ENCODE data around the gene ZNF844. TPM values are rescaled to one million over a fixed set of nuclear protein-coding genes. Genes with fewer than 3 reads are reported as not detected.
"Not testable (repeated sequence)": the region's sequence is repeated elsewhere in the genome, so short reads cannot be mapped to it uniquely, and the experiment has no call there.

ZNF844 gene
- total RNA-seq, 1 donor from 2014 or later: 20.7 TPM

- peak; percentile 90 for DNase-seq (ENCODE audit: extremely low spot score, unreplicated experiment)
- H3K36me3 Mint-ChIP-seq: peaks cover 11% of the 10 kb centered on the region
- peaks cover 12% of the 10 kb centered on the region for H3K4me1 Mint-ChIP-seq (ENCODE audit: unreplicated experiment)
- peak; percentile 55 for TF ChIP-seq CTCF (conservative IDR thresholded peaks at IDR 0.05)
- peaks cover 7% of the 10 kb centered on the region for H3K27me3 Mint-ChIP-seq
- peak within 1 kb of the TSS; percentile 95 for H3K4me3 Mint-ChIP-seq
- peak within 1 kb of the TSS; percentile 70 for H3K27ac Mint-ChIP-seq
- peaks cover 10% of the 10 kb centered on the region for H3K9me3 Mint-ChIP-seq
Observed at GRCh38 chr19:12052497-12053169, 11.9 kb upstream of the ZNF844 start, which contains the start of gene ZNF878. ZNF878 (minus strand) TSS chr19:12052961; CDS start chr19:12052801, 160 bp downstream.

DNA sequence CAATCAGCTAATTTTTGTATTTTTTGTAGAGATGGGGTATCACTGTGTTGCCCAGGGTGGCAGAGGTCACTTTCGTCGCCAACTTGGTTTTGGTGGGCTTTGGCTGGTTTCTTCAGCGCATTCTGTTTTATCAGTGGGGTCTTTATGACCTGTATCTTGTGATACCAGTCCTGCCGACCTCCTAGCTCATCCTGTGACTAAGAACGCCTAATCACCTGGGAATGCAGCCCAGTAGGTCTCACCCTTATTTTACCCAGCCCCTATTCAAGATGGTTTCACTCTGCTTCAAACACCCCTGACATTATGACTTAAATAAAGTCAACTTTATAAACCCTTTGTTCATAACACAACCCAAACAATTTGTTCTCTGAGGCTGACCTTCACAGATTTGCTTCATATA lies 8.7 kb upstream of the ZNF844 start:
- Mint-ChIP-seq H3K9me3 (peaks cover 7% of the 10 kb centered on the region), H3K4me1 (ENCODE audit: unreplicated experiment) (peaks cover 16% of the 10 kb centered on the region), H3K27me3 (peaks cover 7% of the 10 kb centered on the region), H3K4me3 (peak overlapping the region; percentile 20), H3K36me3 (peaks cover 5% of the 10 kb centered on the region), H3K27ac (peak overlapping the region; percentile 70)
- no peak for DNase-seq (ENCODE audit: extremely low spot score, unreplicated experiment)
- no peak for TF ChIP-seq CTCF (conservative IDR thresholded peaks at IDR 0.05)

GRCh38 chr19:12075538-12076139 lies 11.1 kb downstream of the ZNF844 start:
- Mint-ChIP-seq H3K9me3 (peaks cover 31% of the 10 kb centered on the region), H3K4me3 (no peak overlapping the region), H3K36me3 (peaks cover 68% of the 10 kb centered on the region), H3K27ac (no peak overlapping the region), H3K27me3 (no peaks in the 10 kb centered on the region), H3K4me1 (ENCODE audit: unreplicated experiment) (no peaks in the 10 kb centered on the region)
- no peak for TF ChIP-seq CTCF (conservative IDR thresholded peaks at IDR 0.05)
- no peak for DNase-seq (ENCODE audit: extremely low spot score, unreplicated experiment)

DNA sequence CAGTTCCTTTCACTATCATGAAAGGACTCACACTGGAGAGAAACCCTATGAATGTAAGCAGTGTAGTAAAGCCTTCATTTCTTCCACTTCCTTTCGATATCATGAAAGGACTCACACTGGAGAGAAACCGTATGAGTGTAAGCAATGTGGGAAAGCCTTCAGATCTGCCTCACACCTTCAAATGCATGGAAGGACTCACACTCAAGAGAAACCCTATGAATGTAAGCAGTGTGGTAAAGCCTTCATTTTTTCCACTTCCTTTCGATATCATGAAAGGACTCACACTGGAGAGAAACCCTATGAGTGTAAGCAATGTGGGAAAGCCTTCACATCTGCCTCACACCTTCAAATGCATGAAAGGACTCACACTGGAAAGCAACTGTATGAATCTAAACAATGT lies 11.8 kb downstream of the ZNF844 start:
- H3K36me3 Mint-ChIP-seq: peaks cover 67% of the 10 kb centered on the region
- H3K27me3 Mint-ChIP-seq; H3K27ac Mint-ChIP-seq; H3K4me1 Mint-ChIP-seq (ENCODE audit: unreplicated experiment); DNase-seq (ENCODE audit: extremely low spot score, unreplicated experiment); H3K4me3 Mint-ChIP-seq: not testable (repeated sequence)
- peaks cover 25% of the 10 kb centered on the region for H3K9me3 Mint-ChIP-seq

- H3K36me3 Mint-ChIP-seq: peaks cover 70% of the 10 kb centered on the region
- peaks cover 25% of the 10 kb centered on the region for H3K9me3 Mint-ChIP-seq
Observed at GRCh38 chr19:12077375-12077774, 12.8 kb downstream of the ZNF844 start.

GRCh38 chr19:12083336-12083735 lies 18.8 kb downstream of the ZNF844 start:
- H3K9me3 Mint-ChIP-seq; H3K4me3 Mint-ChIP-seq; H3K27ac Mint-ChIP-seq; DNase-seq (ENCODE audit: extremely low spot score, unreplicated experiment); H3K4me1 Mint-ChIP-seq (ENCODE audit: unreplicated experiment); H3K27me3 Mint-ChIP-seq: not testable (repeated sequence)
- H3K36me3 Mint-ChIP-seq: peaks cover 28% of the 10 kb centered on the region

More at GRCh38 chr19:12077375-12077774, 12.8 kb downstream of the ZNF844 start:
- no peak for TF ChIP-seq CTCF (conservative IDR thresholded peaks at IDR 0.05)
- H3K27me3 Mint-ChIP-seq: no peaks in the 10 kb centered on the region
- H3K4me1 Mint-ChIP-seq (ENCODE audit: unreplicated experiment): no peaks in the 10 kb centered on the region
- H3K27ac Mint-ChIP-seq: peak overlapping the region; percentile 69
- no peak for DNase-seq (ENCODE audit: extremely low spot score, unreplicated experiment)
- H3K4me3 Mint-ChIP-seq: no peak overlapping the region
